ENCODE results near the gene MYO3B.

Gene MYO3B

GRCh38 chr2:170562928-170563327 is 385.0 kb downstream of the MYO3B start:
- Histone ChIP-seq H3K4me3 (ENCODE audit: low read depth, low read length) (no peak overlapping the region), H3K4me1 (ENCODE audit: control insufficient read depth, insufficient read depth, low read length) (no peaks in the 10 kb centered on the region), H3K27me3 (ENCODE audit: control insufficient read depth, insufficient read depth, low read length) (no peaks in the 10 kb centered on the region)

GRCh38 chr2:170563401-170563800 is 385.5 kb downstream of the MYO3B start:
- no peaks in the 10 kb centered on the region for H3K36me3 ChIP-seq (ENCODE audit: control insufficient read depth, insufficient read depth, low read length)
- no peak overlapping the region for H3K4me3 ChIP-seq (ENCODE audit: low read depth, low read length)
- no peaks in the 10 kb centered on the region for H3K4me1 ChIP-seq (ENCODE audit: control insufficient read depth, insufficient read depth, low read length)
- no peaks in the 10 kb centered on the region for H3K27me3 ChIP-seq (ENCODE audit: control insufficient read depth, insufficient read depth, low read length)
- H3K9me3 ChIP-seq (ENCODE audit: control insufficient read depth, insufficient read depth, low read length): no peaks in the 10 kb centered on the region
- no peak overlapping the region for H3K9ac ChIP-seq (ENCODE audit: low read depth, low read length)

More at GRCh38 chr2:170562928-170563327, 385.0 kb downstream of the MYO3B start:
- no peak overlapping the region for H3K9ac ChIP-seq (ENCODE audit: low read depth, low read length)
- H3K36me3 ChIP-seq (ENCODE audit: control insufficient read depth, insufficient read depth, low read length): no peaks in the 10 kb centered on the region
- H3K9me3 ChIP-seq (ENCODE audit: control insufficient read depth, insufficient read depth, low read length): no peaks in the 10 kb centered on the region

DNA sequence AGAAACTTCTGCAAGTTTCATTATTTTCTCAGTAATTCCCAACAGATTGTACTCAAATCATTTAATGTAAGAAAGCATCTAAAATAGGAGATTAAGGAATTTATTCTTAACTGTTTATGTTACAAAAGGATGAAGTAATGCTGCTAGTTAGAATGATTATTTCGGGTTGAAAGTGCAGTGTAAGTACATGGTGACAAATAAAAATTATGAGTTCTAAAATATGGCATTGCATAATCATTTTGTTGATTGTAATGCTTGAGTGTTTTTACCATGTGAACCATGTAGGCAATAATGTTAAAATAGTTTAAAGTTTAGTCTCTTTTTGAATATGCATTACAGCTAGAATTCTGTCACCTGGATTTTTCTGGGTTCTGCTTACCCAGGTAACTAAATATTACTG is 388.2 kb downstream of the MYO3B start:
- no peaks in the 10 kb centered on the region for H3K27me3 ChIP-seq (ENCODE audit: control insufficient read depth, insufficient read depth, low read length)
- no peaks in the 10 kb centered on the region for H3K9me3 ChIP-seq (ENCODE audit: control insufficient read depth, insufficient read depth, low read length)
- H3K4me1 ChIP-seq (ENCODE audit: control insufficient read depth, insufficient read depth, low read length): no peaks in the 10 kb centered on the region
- no peaks in the 10 kb centered on the region for H3K36me3 ChIP-seq (ENCODE audit: control insufficient read depth, insufficient read depth, low read length)
- no peak overlapping the region for H3K4me3 ChIP-seq (ENCODE audit: low read depth, low read length)
- H3K9ac ChIP-seq (ENCODE audit: low read depth, low read length): no peak overlapping the region

DNA sequence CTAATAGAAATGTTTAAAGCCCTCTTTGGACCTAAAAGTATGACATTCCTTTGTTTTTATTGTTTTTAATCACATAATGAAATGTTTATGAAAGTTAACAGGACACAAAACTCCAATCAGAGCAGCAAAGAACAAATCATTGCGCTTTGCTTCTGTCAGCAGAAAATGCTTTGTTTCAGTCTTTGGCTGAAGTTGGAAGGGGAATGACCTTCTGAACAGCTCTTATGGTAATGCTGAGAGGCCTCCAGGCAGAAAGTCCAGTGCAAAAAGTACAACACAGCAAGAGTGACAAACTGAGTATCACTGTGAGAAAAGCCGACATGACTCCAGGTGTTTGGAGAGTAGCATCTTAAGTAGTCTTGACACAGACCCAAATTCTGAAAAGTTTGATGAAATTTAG is 389.5 kb downstream of the MYO3B start:
- no peaks in the 10 kb centered on the region for H3K27me3 ChIP-seq (ENCODE audit: control insufficient read depth, insufficient read depth, low read length)
- no peaks in the 10 kb centered on the region for H3K9me3 ChIP-seq (ENCODE audit: control insufficient read depth, insufficient read depth, low read length)
- no peak overlapping the region for H3K4me3 ChIP-seq (ENCODE audit: low read depth, low read length)
- no peak overlapping the region for H3K9ac ChIP-seq (ENCODE audit: low read depth, low read length)
- H3K4me1 ChIP-seq (ENCODE audit: control insufficient read depth, insufficient read depth, low read length): no peaks in the 10 kb centered on the region
- no peaks in the 10 kb centered on the region for H3K36me3 ChIP-seq (ENCODE audit: control insufficient read depth, insufficient read depth, low read length)

DNA sequence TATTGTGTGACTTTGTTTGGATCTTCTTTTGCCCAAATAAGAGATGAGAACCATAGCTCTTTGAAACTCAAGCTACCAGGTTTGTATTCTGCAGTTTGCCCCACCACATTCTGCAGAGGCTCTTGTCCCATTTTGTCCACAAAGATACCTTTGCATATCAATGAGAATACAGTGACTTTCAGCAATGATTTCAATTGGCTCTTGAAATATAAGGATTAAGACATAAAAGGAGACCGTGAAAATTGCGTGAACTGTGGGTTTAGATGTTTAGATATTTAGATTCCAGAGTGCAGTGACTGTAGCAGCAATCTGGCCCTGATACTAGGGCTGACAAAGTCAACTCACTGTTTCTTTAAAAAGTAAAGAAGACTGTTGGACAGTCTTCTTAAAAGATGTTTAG is 390.6 kb downstream of the MYO3B start:
- Histone ChIP-seq H3K4me1 (ENCODE audit: control insufficient read depth, insufficient read depth, low read length) (no peaks in the 10 kb centered on the region), H3K9me3 (ENCODE audit: control insufficient read depth, insufficient read depth, low read length) (no peaks in the 10 kb centered on the region), H3K9ac (ENCODE audit: low read depth, low read length) (no peak overlapping the region), H3K27me3 (ENCODE audit: control insufficient read depth, insufficient read depth, low read length) (no peaks in the 10 kb centered on the region), H3K36me3 (ENCODE audit: control insufficient read depth, insufficient read depth, low read length) (no peaks in the 10 kb centered on the region), H3K4me3 (ENCODE audit: low read depth, low read length) (no peak overlapping the region)

DNA sequence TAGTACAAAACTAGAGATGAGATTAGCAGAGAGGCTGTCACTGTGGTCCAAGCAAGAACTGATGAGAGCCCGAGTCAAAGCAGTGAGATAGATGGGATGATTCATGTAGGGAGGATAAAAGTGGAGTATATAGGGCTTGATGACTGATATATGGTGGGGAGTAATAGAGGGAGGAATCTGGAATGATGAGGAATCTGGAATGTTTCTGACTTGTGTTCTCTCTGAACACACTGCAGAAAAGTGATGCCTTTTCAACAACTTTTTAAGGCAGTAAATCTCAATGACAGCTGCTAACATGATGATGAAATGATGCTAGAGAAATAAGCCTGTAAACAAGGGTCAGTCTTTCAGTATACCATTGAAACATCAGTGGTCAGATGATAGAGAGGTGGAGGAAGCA is 393.7 kb downstream of the MYO3B start:
- Histone ChIP-seq H3K27me3 (ENCODE audit: control insufficient read depth, insufficient read depth, low read length) (no peaks in the 10 kb centered on the region), H3K36me3 (ENCODE audit: control insufficient read depth, insufficient read depth, low read length) (no peaks in the 10 kb centered on the region), H3K9me3 (ENCODE audit: control insufficient read depth, insufficient read depth, low read length) (no peaks in the 10 kb centered on the region), H3K4me3 (ENCODE audit: low read depth, low read length) (no peak overlapping the region), H3K4me1 (ENCODE audit: control insufficient read depth, insufficient read depth, low read length) (no peaks in the 10 kb centered on the region), H3K9ac (ENCODE audit: low read depth, low read length) (no peak overlapping the region)

- Histone ChIP-seq H3K9me3 (ENCODE audit: control insufficient read depth, insufficient read depth, low read length) (no peaks in the 10 kb centered on the region), H3K27me3 (ENCODE audit: control insufficient read depth, insufficient read depth, low read length) (no peaks in the 10 kb centered on the region), H3K4me3 (ENCODE audit: low read depth, low read length) (no peak overlapping the region), H3K36me3 (ENCODE audit: control insufficient read depth, insufficient read depth, low read length) (no peaks in the 10 kb centered on the region), H3K9ac (ENCODE audit: low read depth, low read length) (no peak overlapping the region), H3K4me1 (ENCODE audit: control insufficient read depth, insufficient read depth, low read length) (no peaks in the 10 kb centered on the region)
These were observed 395.7 kb downstream of the MYO3B start for GRCh38 chr2:170573671-170574070.

DNA sequence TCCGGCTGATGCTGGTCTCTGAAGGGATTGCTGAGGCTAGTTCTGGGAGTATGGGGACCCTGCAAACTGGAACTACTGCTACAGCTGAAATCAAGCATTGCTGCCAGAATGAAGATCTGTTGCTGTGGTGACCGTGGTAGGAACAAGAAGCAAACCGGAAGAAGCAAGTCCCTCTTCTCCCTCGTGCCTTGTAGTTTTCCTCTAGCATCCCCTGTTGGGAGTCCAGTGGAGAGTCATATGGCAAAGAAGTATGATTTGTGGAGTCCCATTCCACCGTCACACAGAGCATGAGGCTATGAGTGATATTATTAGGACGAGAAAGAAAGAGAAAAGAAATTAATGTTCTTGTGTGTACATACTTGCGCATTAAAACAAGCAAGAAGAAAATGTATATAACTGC is 398.3 kb downstream of the MYO3B start:
- no peaks in the 10 kb centered on the region for H3K4me1 ChIP-seq (ENCODE audit: control insufficient read depth, insufficient read depth, low read length)
- no peak overlapping the region for H3K9ac ChIP-seq (ENCODE audit: low read depth, low read length)
- H3K27me3 ChIP-seq (ENCODE audit: control insufficient read depth, insufficient read depth, low read length): no peaks in the 10 kb centered on the region
- no peak overlapping the region for H3K4me3 ChIP-seq (ENCODE audit: low read depth, low read length)
- H3K9me3 ChIP-seq (ENCODE audit: control insufficient read depth, insufficient read depth, low read length): no peaks in the 10 kb centered on the region
- no peaks in the 10 kb centered on the region for H3K36me3 ChIP-seq (ENCODE audit: control insufficient read depth, insufficient read depth, low read length)

GRCh38 chr2:170577356-170577755 is 399.4 kb downstream of the MYO3B start:
- Histone ChIP-seq H3K27me3 (ENCODE audit: control insufficient read depth, insufficient read depth, low read length) (no peaks in the 10 kb centered on the region), H3K36me3 (ENCODE audit: control insufficient read depth, insufficient read depth, low read length) (no peaks in the 10 kb centered on the region), H3K4me1 (ENCODE audit: control insufficient read depth, insufficient read depth, low read length) (peaks cover 5% of the 10 kb centered on the region), H3K4me3 (ENCODE audit: low read depth, low read length) (no peak overlapping the region), H3K9me3 (ENCODE audit: control insufficient read depth, insufficient read depth, low read length) (no peaks in the 10 kb centered on the region), H3K9ac (ENCODE audit: low read depth, low read length) (no peak overlapping the region)

DNA sequence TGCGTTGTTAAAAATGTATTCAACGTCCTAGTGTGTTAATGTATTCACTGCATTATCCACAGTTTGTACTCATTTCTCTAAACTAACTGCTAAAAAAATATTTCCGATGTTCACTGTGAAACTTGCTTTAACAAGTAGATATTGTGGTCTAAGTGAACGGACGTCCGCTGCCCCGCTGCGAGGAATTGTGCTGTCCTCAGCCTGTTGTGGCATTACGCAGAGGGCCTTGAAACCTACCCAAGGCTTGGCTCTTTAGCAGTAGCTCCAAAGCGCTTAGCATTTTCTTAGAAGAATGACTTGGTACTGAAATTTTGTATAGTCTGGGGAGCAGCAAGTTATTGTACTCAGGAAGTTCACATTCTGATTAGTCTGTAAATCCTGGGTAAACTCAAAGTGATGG is 400.7 kb downstream of the MYO3B start:
- Histone ChIP-seq H3K4me1 (ENCODE audit: control insufficient read depth, insufficient read depth, low read length) (peaks cover 9% of the 10 kb centered on the region), H3K9me3 (ENCODE audit: control insufficient read depth, insufficient read depth, low read length) (no peaks in the 10 kb centered on the region), H3K27me3 (ENCODE audit: control insufficient read depth, insufficient read depth, low read length) (no peaks in the 10 kb centered on the region), H3K9ac (ENCODE audit: low read depth, low read length) (no peak overlapping the region), H3K4me3 (ENCODE audit: low read depth, low read length) (no peak overlapping the region), H3K36me3 (ENCODE audit: control insufficient read depth, insufficient read depth, low read length) (no peaks in the 10 kb centered on the region)

GRCh38 chr2:170579511-170579910 is 401.6 kb downstream of the MYO3B start:
- Histone ChIP-seq H3K9me3 (ENCODE audit: control insufficient read depth, insufficient read depth, low read length) (no peaks in the 10 kb centered on the region), H3K36me3 (ENCODE audit: control insufficient read depth, insufficient read depth, low read length) (no peaks in the 10 kb centered on the region), H3K27me3 (ENCODE audit: control insufficient read depth, insufficient read depth, low read length) (no peaks in the 10 kb centered on the region), H3K9ac (ENCODE audit: low read depth, low read length) (no peak overlapping the region), H3K4me3 (ENCODE audit: low read depth, low read length) (no peak overlapping the region), H3K4me1 (ENCODE audit: control insufficient read depth, insufficient read depth, low read length) (peaks cover 9% of the 10 kb centered on the region)

DNA sequence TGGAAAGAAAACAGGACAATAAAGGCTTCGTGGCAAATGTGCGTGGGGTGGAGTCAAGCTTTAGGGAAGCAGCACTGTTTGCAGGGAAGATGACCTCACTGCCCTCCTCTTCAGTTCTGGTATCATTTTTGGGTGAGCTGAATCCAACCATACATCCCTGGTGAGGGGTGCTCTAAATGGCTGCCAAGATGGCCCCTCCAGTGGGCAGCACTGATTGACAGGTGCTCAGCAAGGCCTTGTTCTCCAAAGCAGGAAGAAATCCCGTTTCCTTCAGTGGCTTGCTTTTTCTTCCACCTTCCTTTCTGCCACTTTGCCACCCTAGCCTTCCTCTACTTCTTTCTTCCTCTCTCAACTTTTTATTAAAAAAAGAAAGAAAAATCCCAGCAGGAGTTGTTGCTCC is 404.4 kb downstream of the MYO3B start:
- Histone ChIP-seq H3K4me1 (ENCODE audit: control insufficient read depth, insufficient read depth, low read length) (peaks cover 9% of the 10 kb centered on the region), H3K36me3 (ENCODE audit: control insufficient read depth, insufficient read depth, low read length) (no peaks in the 10 kb centered on the region), H3K4me3 (ENCODE audit: low read depth, low read length) (no peak overlapping the region), H3K9me3 (ENCODE audit: control insufficient read depth, insufficient read depth, low read length) (no peaks in the 10 kb centered on the region), H3K9ac (ENCODE audit: low read depth, low read length) (no peak overlapping the region), H3K27me3 (ENCODE audit: control insufficient read depth, insufficient read depth, low read length) (no peaks in the 10 kb centered on the region)

All from iPS-15b (cell line).